Stimulated activated memory B cell treated with anti-CD40 and anti-IgM and Interleukin-4, amounts not matched to agents 10 μg/mL and 1 μg/mL and 100 μg/mL, for 72 hours (primary cell): Measurements from ENCODE around the gene SLC27A6.

ENCODE experiments used
- ATAC-seq: fragments of 150-1000 bp; cut with Tn5 transposase; 2 replicates; pipeline ENCODE4 v1.10.0; 2021
- H3K27ac Mint-ChIP-seq: one replicate; pipeline ENCODE4 v1.8.0; 2022; ENCODE audit warnings: mild to moderate bottlenecking, mixed read lengths
- H3K27me3 Mint-ChIP-seq: one replicate; pipeline ENCODE4 v1.8.0; 2022; ENCODE audit warnings: mixed read lengths
- H3K36me3 Mint-ChIP-seq: one replicate; pipeline ENCODE4 v1.8.0; 2022; ENCODE audit warnings: mixed read lengths
- H3K4me1 Mint-ChIP-seq: one replicate; pipeline ENCODE4 v1.8.0; 2022; ENCODE audit warnings: mixed read lengths
- H3K4me3 Mint-ChIP-seq: one replicate; pipeline ENCODE4 v1.8.0; 2022; ENCODE audit warnings: mild to moderate bottlenecking, moderate library complexity, mixed read lengths
- H3K9me3 Mint-ChIP-seq: one replicate; pipeline ENCODE4 v1.8.0; 2022; ENCODE audit warnings: mixed read lengths

Gene SLC27A6

DNA sequence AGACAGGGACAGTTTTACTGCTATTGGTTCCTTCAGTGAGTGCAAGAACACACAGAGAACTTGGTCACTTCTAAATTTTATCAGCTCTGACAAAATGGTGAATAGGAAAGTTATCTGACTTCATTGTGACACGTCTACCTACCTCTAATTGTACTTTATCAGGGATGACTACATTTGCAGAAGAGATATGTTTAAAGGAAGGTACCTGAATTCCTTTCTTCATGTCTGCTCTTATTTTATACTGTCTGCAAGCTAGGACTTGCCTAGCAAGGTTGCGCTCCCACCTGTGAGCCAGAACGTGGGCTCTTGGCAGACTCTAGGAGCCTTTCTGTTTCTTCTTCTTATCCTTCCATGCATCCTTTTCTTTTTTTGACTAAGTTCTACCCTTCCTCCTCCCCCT, 1.6 kb downstream of the SLC27A6 start:
- Mint-ChIP-seq H3K4me3 (no peak overlapping the region), H3K4me1 (no peaks in the 10 kb centered on the region), H3K9me3 (peaks cover 9% of the 10 kb centered on the region), H3K36me3 (no peaks in the 10 kb centered on the region), H3K27ac (no peak overlapping the region), H3K27me3 (peaks cover 20% of the 10 kb centered on the region)
- ATAC-seq = no peak

DNA sequence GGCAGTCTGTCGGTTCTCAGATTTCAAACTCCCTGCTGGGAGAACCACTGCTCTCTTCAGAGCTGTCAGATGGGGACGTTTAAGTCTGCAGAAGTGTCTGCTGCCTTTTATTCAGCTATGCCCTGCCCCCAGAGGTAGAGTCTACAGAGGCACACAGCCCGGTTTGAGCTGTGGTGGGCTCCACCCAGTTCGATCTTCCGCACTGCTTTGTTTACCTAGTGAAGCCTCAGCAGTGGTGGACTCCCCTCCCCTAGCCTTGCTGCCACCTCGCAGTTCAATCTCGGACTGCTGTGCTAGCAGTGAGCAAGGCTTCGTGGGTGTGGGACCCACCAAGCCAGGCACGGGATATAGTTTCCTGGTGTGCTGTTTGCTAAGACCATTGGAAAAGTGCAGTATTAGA, 8.0 kb downstream of the SLC27A6 start:
- Mint-ChIP-seq H3K27me3 (peaks cover 12% of the 10 kb centered on the region), H3K4me1 (no peaks in the 10 kb centered on the region)

DNA sequence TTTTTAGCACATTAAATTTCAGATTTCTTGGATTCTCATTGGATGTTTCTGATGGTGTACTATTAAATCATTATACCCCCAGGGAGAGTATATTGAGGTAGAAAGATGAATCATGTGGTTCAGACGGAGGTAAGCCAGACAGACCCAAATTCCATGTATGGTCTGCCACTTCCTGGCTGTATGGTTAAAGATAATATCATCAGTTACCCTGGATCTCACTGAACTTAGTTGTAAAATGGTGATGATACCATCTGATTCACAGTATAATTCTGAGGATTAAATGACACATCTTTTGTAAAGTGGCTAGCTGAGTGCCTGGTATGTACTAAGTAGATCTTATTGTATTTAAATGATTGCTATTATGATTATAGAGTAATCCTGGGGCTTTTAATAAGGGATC, 9.3 kb downstream of the SLC27A6 start:
- H3K27me3 Mint-ChIP-seq = peaks cover 12% of the 10 kb centered on the region
- ATAC-seq = no peak
- H3K4me3 Mint-ChIP-seq = no peak overlapping the region
- H3K9me3 Mint-ChIP-seq = peaks cover 11% of the 10 kb centered on the region
- no peaks in the 10 kb centered on the region for H3K36me3 Mint-ChIP-seq
- H3K27ac Mint-ChIP-seq = no peak overlapping the region
- H3K4me1 Mint-ChIP-seq = no peaks in the 10 kb centered on the region

More for the DNA sequence above, 8.0 kb downstream of the SLC27A6 start:
- H3K27ac Mint-ChIP-seq = no peak overlapping the region
- H3K4me3 Mint-ChIP-seq = no peak overlapping the region
- no peaks in the 10 kb centered on the region for H3K36me3 Mint-ChIP-seq
- ATAC-seq = no peak
- H3K9me3 Mint-ChIP-seq = peaks cover 14% of the 10 kb centered on the region

DNA sequence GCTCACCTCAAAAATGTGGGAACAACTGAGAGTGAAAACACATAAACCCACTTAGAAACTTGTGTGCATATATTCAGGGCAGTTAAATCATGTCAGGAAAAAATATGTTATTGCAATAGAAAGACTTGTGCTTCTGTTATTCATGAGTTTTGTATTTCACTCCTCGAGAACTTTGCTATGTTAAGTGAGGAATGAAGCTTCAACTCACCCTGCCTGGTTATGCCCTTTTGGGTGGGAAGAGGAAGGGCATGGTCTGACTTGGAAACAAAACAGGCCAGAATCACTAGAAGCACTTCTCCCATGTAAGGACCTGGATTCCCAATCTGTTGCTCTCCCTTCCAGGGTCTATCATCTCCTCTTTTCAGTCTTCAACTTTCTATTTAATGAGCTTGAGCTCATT, 14.5 kb downstream of the SLC27A6 start:
- Mint-ChIP-seq H3K27me3 (no peaks in the 10 kb centered on the region), H3K4me3 (no peak overlapping the region), H3K36me3 (no peaks in the 10 kb centered on the region), H3K9me3 (no peaks in the 10 kb centered on the region), H3K4me1 (no peaks in the 10 kb centered on the region), H3K27ac (no peak overlapping the region)
- ATAC-seq = no peak

- Mint-ChIP-seq H3K4me1 (no peaks in the 10 kb centered on the region), H3K9me3 (no peaks in the 10 kb centered on the region), H3K36me3 (no peaks in the 10 kb centered on the region), H3K27me3 (no peaks in the 10 kb centered on the region), H3K27ac (no peak overlapping the region), H3K4me3 (no peak overlapping the region)
- ATAC-seq = no peak
These were observed 15.6 kb downstream of the SLC27A6 start for GRCh38 chr5:128980917-128981316.

GRCh38 chr5:128984480-128984879, 19.2 kb downstream of the SLC27A6 start:
- H3K9me3 Mint-ChIP-seq = no peaks in the 10 kb centered on the region
- no peak overlapping the region for H3K27ac Mint-ChIP-seq
- no peaks in the 10 kb centered on the region for H3K4me1 Mint-ChIP-seq
- no peaks in the 10 kb centered on the region for H3K36me3 Mint-ChIP-seq
- no peak overlapping the region for H3K4me3 Mint-ChIP-seq
- H3K27me3 Mint-ChIP-seq = no peaks in the 10 kb centered on the region
- ATAC-seq = no peak

DNA sequence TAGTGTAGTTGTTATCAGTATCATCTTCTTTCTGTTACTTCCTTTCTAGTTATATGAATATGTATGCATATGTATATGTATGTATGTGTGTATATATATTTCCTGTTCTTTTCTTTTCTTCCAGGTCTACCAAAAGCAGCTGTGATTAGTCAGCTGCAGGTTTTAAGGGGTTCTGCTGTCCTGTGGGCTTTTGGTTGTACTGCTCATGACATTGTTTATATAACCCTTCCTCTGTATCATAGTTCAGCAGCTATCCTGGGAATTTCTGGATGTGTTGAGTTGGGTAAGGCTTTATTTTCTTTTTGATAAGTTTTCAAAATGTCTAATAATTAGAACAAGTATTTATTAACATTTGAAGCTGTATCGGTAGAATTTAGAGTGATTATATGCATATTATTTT, 23.2 kb downstream of the SLC27A6 start:
- H3K27me3 Mint-ChIP-seq = no peaks in the 10 kb centered on the region
- no peaks in the 10 kb centered on the region for H3K9me3 Mint-ChIP-seq
- H3K36me3 Mint-ChIP-seq = no peaks in the 10 kb centered on the region
- no peaks in the 10 kb centered on the region for H3K4me1 Mint-ChIP-seq
- H3K27ac Mint-ChIP-seq = no peak overlapping the region
- ATAC-seq = no peak
- H3K4me3 Mint-ChIP-seq = no peak overlapping the region

DNA sequence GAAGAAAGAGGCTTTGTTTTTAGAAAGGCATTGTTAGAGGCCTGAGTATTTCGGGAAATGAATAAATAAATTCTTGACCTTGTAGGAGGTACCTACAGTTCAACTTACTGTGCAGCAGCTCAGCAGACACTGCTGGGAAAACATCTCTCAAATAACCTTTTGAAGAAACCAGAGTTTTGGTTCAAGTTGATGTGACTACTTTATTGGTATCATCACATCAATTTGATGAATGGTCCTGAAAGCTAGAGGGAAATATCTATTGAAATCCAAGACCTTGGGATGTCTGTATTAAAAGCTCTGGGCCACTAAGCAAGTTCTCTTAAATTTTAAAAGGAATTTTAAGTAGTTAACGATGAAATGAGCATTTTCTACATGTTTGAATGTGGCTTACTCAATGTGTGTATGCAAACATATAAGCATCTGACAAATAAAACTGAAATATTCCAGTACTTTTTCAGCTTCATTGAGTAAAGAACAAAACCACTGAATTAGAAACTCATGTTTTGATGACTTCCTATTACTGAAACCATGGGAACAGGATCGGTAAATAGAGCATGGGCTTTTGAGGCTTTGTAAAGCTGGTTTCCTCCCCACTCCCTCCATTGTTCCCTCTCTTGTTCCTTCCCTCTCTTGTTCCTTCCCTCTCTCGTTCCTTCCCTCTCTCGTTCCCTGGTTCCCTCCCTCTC, 36.7 kb downstream of the SLC27A6 start:
- H3K4me1 Mint-ChIP-seq = no peaks in the 10 kb centered on the region
- no peaks in the 10 kb centered on the region for H3K36me3 Mint-ChIP-seq
- no peak overlapping the region for H3K4me3 Mint-ChIP-seq
- ATAC-seq = no peak
- H3K27me3 Mint-ChIP-seq = no peaks in the 10 kb centered on the region
- H3K27ac Mint-ChIP-seq = no peak overlapping the region
- no peaks in the 10 kb centered on the region for H3K9me3 Mint-ChIP-seq

DNA sequence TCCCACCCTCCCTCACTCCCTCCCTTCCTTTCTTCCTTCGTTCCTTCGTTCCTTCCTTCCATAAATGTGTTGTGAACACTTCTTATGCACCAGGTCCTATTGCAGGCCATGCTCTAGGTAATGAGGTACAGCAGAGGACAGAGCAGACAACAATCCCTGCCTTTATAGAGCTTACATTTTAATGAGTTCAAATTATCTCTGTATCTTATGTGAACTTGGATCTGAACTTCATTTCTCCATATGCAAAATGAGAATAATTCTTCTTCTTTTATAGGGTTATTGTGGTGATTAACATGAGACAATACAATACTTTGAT, 37.2 kb downstream of the SLC27A6 start:
- H3K27ac Mint-ChIP-seq = no peak overlapping the region
- no peaks in the 10 kb centered on the region for H3K9me3 Mint-ChIP-seq
- no peaks in the 10 kb centered on the region for H3K36me3 Mint-ChIP-seq
- no peaks in the 10 kb centered on the region for H3K27me3 Mint-ChIP-seq
- no peaks in the 10 kb centered on the region for H3K4me1 Mint-ChIP-seq
- ATAC-seq = no peak
- no peak overlapping the region for H3K4me3 Mint-ChIP-seq

- Mint-ChIP-seq H3K27ac (no peak overlapping the region), H3K4me1 (no peaks in the 10 kb centered on the region), H3K4me3 (no peak overlapping the region), H3K9me3 (no peaks in the 10 kb centered on the region), H3K36me3 (no peaks in the 10 kb centered on the region), H3K27me3 (no peaks in the 10 kb centered on the region)
- no peak for ATAC-seq
These were observed 37.9 kb downstream of the SLC27A6 start for GRCh38 chr5:129003232-129003631.

DNA sequence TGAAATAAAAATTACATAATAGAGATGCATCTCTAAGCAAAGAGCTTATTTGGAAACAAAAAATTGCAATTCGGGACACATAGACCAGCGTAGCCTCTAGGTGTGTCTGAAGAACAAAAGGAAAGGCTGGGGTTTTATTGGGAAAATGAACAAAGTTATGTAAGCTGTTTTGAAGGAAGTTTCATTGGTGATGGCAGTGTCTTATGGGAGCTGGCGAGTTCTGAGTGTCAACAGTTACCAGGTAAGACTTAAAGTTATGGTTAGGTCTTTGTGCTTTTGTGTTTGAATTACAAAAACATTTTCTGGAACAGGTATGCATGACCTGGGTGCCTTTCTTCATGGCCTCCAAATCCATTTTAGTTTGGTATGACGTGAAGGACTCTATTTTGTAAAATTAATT, 48.9 kb downstream of the SLC27A6 start:
- H3K4me3 Mint-ChIP-seq = no peak overlapping the region
- H3K4me1 Mint-ChIP-seq = no peaks in the 10 kb centered on the region
- H3K27ac Mint-ChIP-seq = no peak overlapping the region
- no peaks in the 10 kb centered on the region for H3K9me3 Mint-ChIP-seq
- peaks cover 8% of the 10 kb centered on the region for H3K27me3 Mint-ChIP-seq
- ATAC-seq = no peak
- no peaks in the 10 kb centered on the region for H3K36me3 Mint-ChIP-seq

DNA sequence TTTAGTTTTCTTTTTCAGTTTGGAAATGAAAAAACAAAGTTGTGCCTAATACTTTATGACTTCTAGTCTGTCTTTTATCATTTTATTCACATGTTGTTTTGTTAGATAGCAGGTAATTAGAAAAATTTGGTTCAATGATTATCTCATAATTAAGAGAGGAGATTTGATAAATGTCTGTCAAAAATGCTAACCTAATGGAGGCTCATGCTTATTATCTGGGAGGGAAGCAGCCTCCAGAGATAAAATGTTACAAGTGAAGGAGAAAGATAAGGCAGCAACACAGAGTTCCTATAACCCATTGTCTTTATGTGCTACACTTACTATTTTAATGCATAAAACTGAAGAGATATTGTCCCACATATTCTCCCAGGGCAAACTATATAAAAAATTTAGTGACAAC, 53.5 kb downstream of the SLC27A6 start:
- H3K4me3 Mint-ChIP-seq = no peak overlapping the region
- H3K9me3 Mint-ChIP-seq = no peaks in the 10 kb centered on the region
- H3K36me3 Mint-ChIP-seq = no peaks in the 10 kb centered on the region
- peaks cover 15% of the 10 kb centered on the region for H3K27me3 Mint-ChIP-seq
- ATAC-seq = no peak
- no peaks in the 10 kb centered on the region for H3K4me1 Mint-ChIP-seq
- H3K27ac Mint-ChIP-seq = no peak overlapping the region

- Mint-ChIP-seq H3K27ac (no peak overlapping the region), H3K4me1 (no peaks in the 10 kb centered on the region), H3K9me3 (no peaks in the 10 kb centered on the region), H3K36me3 (no peaks in the 10 kb centered on the region), H3K4me3 (no peak overlapping the region), H3K27me3 (peaks cover 15% of the 10 kb centered on the region)
- ATAC-seq = no peak
These were observed 54.2 kb downstream of the SLC27A6 start for GRCh38 chr5:129019401-129019908.

DNA sequence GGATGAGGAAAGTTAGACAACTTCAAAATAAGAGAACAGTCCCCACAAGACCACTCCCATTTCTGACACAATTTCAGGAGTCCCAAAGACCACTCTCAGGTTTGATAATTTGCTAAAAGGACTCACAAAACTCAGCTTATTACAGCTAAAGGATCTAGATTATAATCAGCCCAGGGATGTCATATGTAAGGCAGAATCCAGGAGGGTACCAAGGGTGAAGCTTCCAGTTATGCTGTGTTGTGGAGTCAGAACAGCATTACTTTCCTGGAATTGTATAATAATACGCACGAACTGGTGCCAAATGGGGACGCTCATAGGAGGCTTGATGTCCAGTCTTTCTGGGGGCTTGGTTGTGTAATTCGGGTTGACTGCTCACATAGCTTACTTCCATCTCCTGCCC, 55.4 kb downstream of the SLC27A6 start:
- H3K4me3 Mint-ChIP-seq = no peak overlapping the region
- H3K9me3 Mint-ChIP-seq = no peaks in the 10 kb centered on the region
- H3K27me3 Mint-ChIP-seq = peaks cover 21% of the 10 kb centered on the region
- H3K27ac Mint-ChIP-seq = no peak overlapping the region
- H3K4me1 Mint-ChIP-seq = no peaks in the 10 kb centered on the region
- no peak for ATAC-seq
- no peaks in the 10 kb centered on the region for H3K36me3 Mint-ChIP-seq

GRCh38 chr5:129021744-129022143, 56.5 kb downstream of the SLC27A6 start:
- Mint-ChIP-seq H3K4me3 (no peak overlapping the region), H3K27ac (no peak overlapping the region), H3K36me3 (no peaks in the 10 kb centered on the region), H3K27me3 (peaks cover 24% of the 10 kb centered on the region), H3K4me1 (no peaks in the 10 kb centered on the region), H3K9me3 (no peaks in the 10 kb centered on the region)
- ATAC-seq = no peak

- Mint-ChIP-seq H3K4me3 (no peak overlapping the region), H3K27ac (no peak overlapping the region), H3K36me3 (no peaks in the 10 kb centered on the region), H3K4me1 (no peaks in the 10 kb centered on the region), H3K27me3 (peaks cover 24% of the 10 kb centered on the region), H3K9me3 (no peaks in the 10 kb centered on the region)
- ATAC-seq = no peak
These were observed 57.3 kb downstream of the SLC27A6 start for GRCh38 chr5:129022599-129022998.

DNA sequence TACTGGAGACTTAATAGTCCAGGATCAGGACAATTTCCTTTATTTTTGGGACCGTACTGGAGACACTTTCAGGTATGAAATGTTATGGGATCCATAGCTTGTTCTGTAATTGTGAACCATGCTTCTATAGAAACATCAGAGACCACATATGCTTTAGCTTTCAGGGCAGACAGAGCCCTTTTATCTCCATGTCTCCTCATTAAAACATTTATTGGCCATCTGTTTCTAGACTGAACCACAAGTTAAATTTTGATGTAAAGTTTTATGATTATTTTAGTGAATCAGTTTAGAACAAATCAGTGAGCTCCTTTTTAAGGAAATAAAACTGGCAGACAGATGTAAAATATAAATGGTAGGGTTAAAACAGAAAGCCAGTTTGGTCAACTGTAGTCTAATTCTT, 62.0 kb downstream of the SLC27A6 start:
- Mint-ChIP-seq H3K36me3 (no peaks in the 10 kb centered on the region), H3K9me3 (no peaks in the 10 kb centered on the region), H3K27ac (no peak overlapping the region), H3K4me1 (no peaks in the 10 kb centered on the region), H3K27me3 (peaks cover 9% of the 10 kb centered on the region), H3K4me3 (no peak overlapping the region)
- ATAC-seq = no peak
